ENCODE data around the gene ARL6.
"Not testable (repeated sequence)": the region's sequence is repeated elsewhere in the genome, so short reads cannot be mapped to it uniquely, and the experiment has no call there.

ARL6 gene

DNA sequence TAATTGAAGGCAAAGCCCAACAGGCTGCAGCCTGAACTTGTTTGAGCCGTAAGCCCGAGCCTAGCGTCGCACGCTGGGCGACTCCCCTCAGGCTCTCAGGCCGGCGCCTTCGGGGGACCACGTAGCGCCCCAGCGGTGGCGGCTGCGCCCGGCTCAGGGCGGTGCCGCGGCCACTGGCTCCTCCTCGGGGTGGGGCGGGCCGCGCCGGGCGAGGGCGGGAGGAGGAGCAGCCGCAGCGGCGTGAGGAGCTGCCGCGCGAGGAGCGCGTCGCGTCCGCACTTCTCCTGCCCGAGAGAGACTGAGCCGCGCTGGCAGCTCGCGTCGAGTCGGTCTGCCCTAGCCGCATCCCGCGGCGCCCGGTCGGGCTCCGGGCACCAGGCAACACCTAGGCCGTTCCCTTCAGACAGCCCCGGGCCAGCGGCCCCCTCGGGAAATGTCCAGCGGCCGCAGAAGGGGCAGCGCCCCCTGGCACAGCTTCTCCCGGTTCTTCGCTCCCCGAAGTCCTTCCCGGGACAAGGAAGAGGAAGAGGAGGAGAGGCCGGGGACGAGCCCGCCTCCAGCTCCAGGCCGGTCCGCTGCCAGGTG, 57.3 kb downstream of the ARL6 start, which contains the start of gene CRYBG3:
TSS of gene CRYBG3 (plus strand) at position 238 of the 585 bp plus-strand sequence. CDS start at position 434, 196 bp downstream.
- peak; percentile 52 for DNase-seq

DNA sequence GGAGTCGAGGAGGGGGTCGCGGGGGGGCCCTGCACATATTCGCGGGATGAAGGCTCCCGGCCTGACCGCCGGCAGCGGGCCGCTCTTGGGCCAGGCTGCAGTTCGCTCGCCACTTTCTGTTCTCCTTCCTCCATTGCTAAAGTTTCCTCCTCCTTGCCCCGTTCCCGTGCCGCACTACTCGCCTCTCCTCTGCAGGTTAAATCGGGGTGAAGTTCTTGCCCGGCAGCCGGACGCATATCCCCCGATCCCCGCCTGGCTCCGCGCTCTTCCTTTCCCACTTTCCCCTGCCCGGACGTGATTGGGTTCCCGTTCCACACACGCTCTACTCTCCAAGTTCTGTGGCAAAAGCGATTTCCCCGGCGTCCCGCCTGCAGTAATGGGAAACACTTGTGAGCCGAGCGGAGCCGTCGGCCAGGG, 57.8 kb downstream of the ARL6 start:
- no peak for DNase-seq

DNA sequence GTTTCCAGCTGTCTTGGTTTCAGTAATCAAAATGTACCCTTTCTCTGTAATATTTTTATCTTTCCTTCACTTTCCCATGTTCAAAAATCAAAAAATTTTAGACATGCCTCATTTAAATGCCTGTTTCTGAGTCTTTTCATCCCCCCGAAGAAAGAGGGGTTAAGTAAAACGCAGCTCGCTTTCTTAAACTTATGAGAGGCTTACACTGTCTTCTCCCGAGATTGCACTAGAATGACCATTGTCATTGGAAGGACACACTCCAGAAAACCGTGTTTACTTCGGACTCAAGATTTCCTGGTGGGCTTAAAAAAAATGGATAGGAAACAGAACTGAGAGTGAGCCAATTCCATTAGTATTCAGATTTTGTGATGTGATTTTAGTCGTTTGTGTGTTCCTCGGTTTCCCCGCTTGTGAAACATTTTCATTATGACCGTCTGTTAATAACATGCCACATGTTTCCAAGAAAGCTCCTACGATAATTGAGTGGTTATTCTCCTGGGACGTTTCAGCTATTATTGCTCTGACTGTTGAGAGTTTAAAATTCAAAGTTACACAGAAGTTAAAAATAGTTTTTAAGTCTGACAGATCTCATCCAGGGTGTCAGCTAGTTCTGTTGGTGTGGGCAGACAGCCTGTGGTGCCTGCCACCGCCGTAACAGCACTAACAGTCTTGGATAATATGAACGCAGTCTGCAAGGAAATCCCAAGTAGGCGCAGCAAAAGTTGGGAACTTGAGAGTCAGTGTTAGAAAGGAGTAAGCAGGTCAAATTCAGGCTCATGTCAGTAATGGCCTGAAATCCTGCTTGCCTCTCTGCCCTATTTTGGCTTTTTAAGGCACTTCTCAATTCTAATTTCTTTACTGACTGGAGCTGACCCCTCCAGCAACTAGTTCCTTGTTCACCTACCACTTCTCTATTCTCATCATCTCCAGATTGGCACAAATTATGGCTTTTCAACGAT, 58.8 kb downstream of the ARL6 start:
- DNase-seq: no peak

DNA sequence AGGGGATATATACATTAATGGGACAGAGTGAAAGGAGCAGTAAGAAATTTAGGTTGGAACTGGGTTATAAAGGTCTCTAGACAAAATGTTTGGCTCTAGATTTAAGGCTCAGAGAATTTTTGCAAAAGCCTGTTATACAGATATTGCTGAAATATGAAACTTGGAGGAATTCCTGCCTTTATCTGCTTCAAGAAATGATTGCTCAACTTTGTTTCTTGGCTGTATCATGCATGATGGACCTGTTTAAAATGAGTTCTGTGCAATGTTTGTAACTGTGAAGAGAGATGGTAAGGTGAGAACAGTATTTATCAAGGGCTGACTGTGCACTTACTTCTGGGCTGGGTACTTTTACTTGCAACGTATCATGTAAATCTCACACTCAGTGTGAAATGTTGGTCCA, 60.5 kb downstream of the ARL6 start:
- no peak for DNase-seq

DNA sequence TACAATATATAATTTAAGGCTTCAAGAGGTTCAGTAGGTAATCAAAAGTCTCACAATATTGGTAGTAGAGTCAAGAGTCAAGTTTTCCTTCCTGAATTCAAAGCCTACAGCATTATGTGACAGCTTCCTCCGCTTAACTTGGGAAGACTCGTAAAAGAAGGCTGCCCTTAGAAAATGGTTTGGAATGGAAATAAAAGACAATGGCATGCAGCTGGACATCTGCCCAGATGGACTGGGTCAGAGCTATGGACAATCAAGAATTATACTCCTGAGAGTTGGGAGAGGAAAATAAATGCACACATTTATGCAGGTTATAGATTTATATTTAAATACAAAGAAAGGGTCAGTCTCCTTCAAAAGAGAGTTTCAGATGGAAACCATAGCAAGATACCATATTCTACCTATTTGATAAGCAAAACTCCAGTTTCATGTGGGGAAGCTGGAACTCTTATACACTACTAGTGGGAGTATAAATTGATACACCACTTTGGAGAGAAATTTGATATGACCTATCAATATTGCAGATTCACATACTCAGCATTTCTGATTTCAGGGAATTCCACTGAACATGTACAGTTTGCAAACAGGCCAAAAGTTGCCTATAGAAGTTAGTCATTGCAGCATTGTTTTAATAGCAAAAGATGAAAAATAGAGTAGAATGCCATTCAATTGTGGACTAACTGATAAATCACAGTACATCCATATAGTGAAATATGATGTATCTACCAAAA, 63.3 kb downstream of the ARL6 start:
- no peak for DNase-seq

DNA sequence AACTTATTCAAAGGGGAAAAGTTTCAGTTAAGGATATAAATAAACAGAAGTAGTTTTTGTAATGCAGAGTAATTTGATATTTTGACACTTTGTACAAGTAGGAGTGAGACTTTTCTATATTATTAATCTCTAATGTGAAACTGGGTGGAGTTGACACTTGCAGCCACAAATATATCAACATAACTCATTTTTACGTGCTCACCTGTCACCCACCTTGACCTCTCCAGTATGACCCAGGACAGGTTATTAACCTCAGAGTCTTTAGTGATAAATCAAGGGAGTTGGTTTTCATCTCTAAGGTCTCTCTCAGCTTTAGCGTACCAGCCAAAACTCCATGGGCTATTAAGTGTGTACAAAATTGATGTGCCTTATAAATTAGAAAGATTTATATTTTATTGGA, 64.6 kb downstream of the ARL6 start:
- no peak for DNase-seq

DNA sequence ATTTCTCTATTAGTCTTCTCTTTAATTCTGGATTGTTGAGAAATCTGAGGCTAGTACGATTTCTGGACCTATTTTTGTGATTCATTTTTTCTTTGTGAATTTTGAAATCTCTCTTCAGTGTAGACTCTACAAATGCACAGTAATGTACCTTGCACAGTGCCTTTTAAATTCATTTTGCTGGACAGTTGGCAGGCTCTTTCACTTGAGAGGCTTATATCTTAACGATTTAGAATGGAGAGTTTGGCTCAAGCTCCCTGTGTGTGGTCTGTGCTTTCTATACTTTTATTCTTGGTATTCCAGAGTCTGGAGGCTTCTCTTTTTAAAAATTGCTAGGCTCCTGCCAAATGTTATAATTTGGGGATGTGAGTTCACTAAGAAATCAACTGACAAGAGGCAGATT, 66.1 kb downstream of the ARL6 start:
- no peak for DNase-seq

DNA sequence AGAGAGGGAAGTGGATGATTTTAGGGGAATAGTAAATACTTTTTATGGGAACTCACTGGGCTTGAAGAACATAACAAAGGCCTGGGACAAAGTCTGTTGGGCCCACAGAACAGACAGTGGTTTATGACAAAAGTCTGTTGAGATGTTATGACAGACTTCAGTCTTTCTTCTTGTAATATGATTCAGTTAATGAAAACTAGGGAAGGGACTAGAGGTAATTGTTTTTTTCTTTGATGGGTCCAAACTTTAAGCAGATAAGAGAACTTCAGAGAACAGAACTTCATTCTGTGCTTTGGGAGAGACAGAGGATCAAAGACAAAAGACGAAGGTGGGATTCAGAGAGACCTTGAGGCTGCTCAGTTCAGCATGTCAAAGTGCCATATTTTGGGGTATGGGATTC, 66.6 kb downstream of the ARL6 start:
- no peak for DNase-seq

DNA sequence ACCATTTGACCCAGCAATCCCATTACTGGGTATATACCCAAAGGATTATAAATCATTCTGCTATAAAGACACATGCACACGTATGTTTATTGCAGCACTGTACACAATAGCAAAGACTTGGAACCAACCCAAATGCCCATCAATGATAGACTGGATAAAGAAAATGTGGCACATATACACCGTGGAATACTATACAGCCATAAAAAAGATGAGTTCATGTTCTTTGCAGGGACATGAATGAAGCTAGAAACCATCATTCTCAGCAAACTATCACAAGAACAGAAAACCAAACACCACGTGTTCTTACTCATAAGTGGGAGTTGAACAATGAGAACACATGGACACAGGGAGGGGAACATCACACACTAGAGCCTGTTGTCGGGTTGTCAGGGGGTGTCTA, 68.6 kb downstream of the ARL6 start:
- DNase-seq: not testable (repeated sequence)

DNA sequence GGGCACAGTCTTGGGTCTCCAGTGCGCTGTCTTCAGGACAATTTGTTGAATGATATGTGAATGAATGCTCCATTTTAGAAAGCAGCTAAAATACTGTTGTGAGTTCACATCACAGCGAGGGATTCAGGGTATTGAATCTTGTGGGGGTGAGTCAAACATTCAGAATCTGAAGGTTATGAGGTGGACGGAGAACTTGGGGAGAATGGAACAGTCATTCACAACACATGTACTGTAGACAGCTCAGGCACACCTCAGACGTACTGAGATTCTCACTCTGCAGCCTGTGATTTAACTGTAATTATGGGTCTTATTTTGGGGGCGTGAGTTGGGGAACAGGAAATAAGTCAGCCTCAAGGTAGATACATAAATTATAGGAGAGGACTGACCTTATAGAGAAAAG, 71.2 kb downstream of the ARL6 start:
- no peak for DNase-seq

DNA sequence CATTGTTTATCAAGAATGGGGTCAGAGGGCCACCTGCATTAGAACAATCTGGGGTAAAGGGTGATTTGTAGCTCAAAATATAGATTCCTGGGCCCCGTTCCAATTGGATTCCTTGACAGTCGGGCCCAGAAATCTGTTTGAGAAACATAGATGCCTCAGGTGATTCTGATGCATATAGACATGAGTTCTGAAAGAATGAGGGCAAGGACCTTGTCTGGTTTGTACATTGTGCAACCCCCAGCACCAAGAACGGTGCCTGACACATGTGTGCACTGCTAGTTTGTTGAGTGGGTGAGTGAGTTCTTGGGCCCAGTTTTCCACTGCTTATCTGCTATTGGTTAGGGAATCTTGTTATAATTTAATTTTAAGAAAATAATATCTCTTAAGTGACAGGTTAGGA, 73.8 kb downstream of the ARL6 start:
- DNase-seq: no peak

DNA sequence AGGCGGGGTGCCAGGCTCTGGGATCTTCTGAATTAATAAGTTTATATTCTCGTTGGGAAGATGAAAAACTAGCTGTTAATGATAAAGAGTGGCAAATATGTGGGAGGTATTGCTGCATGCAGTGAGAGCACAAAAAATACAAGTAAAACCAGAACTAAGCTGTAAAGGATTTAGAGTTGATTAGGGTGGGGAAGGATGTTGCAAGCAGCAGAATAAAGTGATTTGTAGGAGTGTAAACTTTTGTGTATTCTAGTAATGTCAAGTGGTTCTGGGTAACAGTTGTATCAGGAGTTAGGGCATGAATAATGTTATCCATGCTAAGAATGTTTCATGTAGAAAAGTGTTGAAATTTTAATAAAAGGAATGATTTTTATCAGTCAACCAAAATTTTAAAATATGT, 75.4 kb downstream of the ARL6 start:
- no peak for DNase-seq

DNA sequence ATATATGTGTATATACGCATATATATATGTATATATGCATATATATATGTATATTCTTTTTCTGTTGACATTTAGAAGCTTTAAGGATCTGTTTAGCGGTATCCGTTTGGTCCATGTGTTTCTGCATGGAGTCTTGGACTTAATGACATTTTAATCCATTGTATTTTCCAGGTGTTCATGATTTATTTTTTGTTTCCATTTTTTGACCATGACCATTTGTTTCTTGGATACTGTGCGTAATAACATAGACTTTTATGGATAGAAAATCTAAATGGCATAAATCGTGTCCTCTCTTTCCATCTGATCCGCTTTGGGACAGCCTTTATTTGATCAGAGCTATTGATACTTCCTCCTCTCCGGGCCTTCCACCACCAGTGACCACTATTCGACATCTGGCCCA, 76.7 kb downstream of the ARL6 start:
- DNase-seq: no peak

DNA sequence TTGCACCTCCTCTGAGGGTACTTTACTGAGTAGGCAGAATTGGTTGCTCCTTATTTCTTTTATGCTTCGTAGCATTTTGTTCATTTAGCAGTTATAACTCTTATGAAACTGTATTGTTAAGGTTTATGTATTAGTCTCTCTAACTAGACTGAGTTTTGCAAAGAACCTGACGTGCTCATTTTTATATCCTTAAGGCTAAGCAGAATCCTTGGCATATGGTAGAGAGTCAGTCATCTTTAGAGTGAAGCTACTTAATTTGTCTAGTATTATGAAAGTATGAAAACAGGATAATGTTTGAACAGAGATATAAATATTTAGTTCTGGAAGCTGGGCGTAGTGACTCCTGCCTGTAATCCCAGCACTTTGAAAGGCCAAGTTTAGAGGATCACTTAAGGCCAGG, 77.4 kb downstream of the ARL6 start:
- no peak for DNase-seq

DNA sequence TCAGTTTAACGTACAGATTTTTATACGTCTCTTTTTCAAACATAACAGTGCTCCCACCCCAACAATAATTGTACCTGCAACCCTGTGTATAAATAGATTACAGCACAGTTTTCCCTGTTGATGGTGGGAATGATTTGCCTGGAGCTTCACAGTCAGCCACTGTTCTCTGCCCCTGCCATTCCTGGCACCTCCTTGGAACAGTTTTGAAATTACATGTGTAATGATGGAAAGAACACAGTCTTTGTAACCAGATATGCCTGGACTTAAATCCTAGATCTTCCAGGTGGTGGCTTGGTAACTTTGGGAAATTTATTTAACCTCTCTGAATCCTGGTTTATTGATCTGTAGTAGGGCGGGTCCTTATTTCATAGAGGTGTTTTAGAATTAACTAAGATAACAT, 84.2 kb downstream of the ARL6 start:
- DNase-seq: no peak
